GM06990 (cell line): ENCODE data around the gene PRND.

Experiments used
- DNase-seq: peaks from one replicate; pipeline ENCODE4 v3.0.0-alpha.2; 2011; ENCODE audit not compliant: insufficient read length; ENCODE audit errors: extremely low read depth
- H3K27me3 ChIP-seq: replicated peaks from 2 replicates; pipeline ENCODE4 v1.6.0; 2011; ENCODE audit warnings: low read length; ENCODE audit not compliant: control insufficient read depth, insufficient read depth
- H3K36me3 ChIP-seq: 2 replicates; pipeline ENCODE4 v1.5.1; 2011; ENCODE audit warnings: low read length; ENCODE audit not compliant: control insufficient read depth, insufficient read depth
- H3K4me3 ChIP-seq: replicated peaks from 2 replicates; pipeline ENCODE4 v1.5.1; 2011; ENCODE audit warnings: low read depth, mild to moderate bottlenecking, control low read depth, low read length
- CTCF ChIP-seq: IDR thresholded peaks from 2 replicates; pipeline ENCODE4 v1.5.1; 2011; ENCODE audit warnings: low read length, control low read depth, mild to moderate bottlenecking, inconsistent platforms; ENCODE audit not compliant: insufficient read depth, poor library complexity, severe bottlenecking

PRND gene

GRCh38 chr20:4681991-4682401 lies 39.7 kb upstream of the PRND start:
- DNase-seq, result no peak
- Histone ChIP-seq H3K36me3 (no peaks in the 10 kb centered on the region), H3K4me3 (no peak overlapping the region), H3K27me3 (no peaks in the 10 kb centered on the region; the same call in 1 of the 2 replicates)
- TF ChIP-seq CTCF, result no peak

- H3K36me3 ChIP-seq, result no peaks in the 10 kb centered on the region
- no peak overlapping the region for H3K4me3 ChIP-seq
- H3K27me3 ChIP-seq, result no peaks in the 10 kb centered on the region; the same call in 1 of the 2 replicates
- no peak for TF ChIP-seq CTCF
- DNase-seq, result no peak
Observed at GRCh38 chr20:4682682-4683081, 39.0 kb upstream of the PRND start.

- DNase-seq, result no peak
- Histone ChIP-seq H3K27me3 (no peaks in the 10 kb centered on the region; the same call in 1 of the 2 replicates), H3K4me3 (no peak overlapping the region), H3K36me3 (no peaks in the 10 kb centered on the region)
- TF ChIP-seq CTCF, result no peak
Observed at GRCh38 chr20:4683261-4683660, 38.4 kb upstream of the PRND start.

- DNase-seq, result no peak
Observed at GRCh38 chr20:4684837-4685413, 36.8 kb upstream of the PRND start.

GRCh38 chr20:4685923-4686221 lies 35.8 kb upstream of the PRND start:
- TF ChIP-seq CTCF, result no peak
- DNase-seq, result no peak
- Histone ChIP-seq H3K36me3 (no peaks in the 10 kb centered on the region), H3K27me3 (no peaks in the 10 kb centered on the region; the same call in 1 of the 2 replicates), H3K4me3 (peak overlapping the region; percentile 74)

More at GRCh38 chr20:4684837-4685413, 36.8 kb upstream of the PRND start:
- no peaks in the 10 kb centered on the region; the same call in 1 of the 2 replicates for H3K27me3 ChIP-seq
- H3K36me3 ChIP-seq, result no peaks in the 10 kb centered on the region
- no peak for TF ChIP-seq CTCF
- no peak overlapping the region for H3K4me3 ChIP-seq

GRCh38 chr20:4688305-4688704 lies 33.4 kb upstream of the PRND start:
- H3K27me3 ChIP-seq, result no peaks in the 10 kb centered on the region
- no peak for TF ChIP-seq CTCF
- no peaks in the 10 kb centered on the region for H3K36me3 ChIP-seq
- H3K4me3 ChIP-seq, result no peak overlapping the region
- DNase-seq, result no peak
